CD4-positive, alpha-beta memory T cell (primary cell): ENCODE results near the gene DR1. TPM values are rescaled to one million over a fixed set of nuclear protein-coding genes. Genes with fewer than 3 reads are reported as not detected.
A peak's percentile ranks its signal among the peaks of the same experiment; 100 is the strongest.
"Not testable (repeated sequence)": the region's sequence is repeated elsewhere in the genome, so short reads cannot be mapped to it uniquely, and the experiment has no call there.

Experiments used
- CTCF ChIA-PET: fragments of 350-600 bp; sonication (Branson Sonifier 250); formaldehyde crosslinking; loops from one replicate; lab custom pipeline; 2021; ENCODE audit warnings: inconsistent platforms; ENCODE audit not compliant: partially characterized antibody; lab: Charles Lee
- POLR2A ChIA-PET: fragments of 350-600 bp; sonication (Branson Sonifier 250); formaldehyde crosslinking; loops from one replicate; lab custom pipeline; 2021; ENCODE audit not compliant: partially characterized antibody; lab: Charles Lee
- DNase-seq, 5 donors: peaks; one replicate each; pipeline versions ENCODE4 v3.0.0 to v3.0.0-alpha.2; 2020 to 2022; ENCODE audit warnings: mixed read lengths in 1 of 5
- H3K27ac ChIP-seq: one replicate; pipeline ENCODE4 v1.7.0; 2013; ENCODE audit warnings: low read depth, low read length
- H3K27me3 ChIP-seq: 2 replicates; pipeline ENCODE4 v1.7.0; 2013; ENCODE audit warnings: mild to moderate bottlenecking, low read length, moderate library complexity; ENCODE audit not compliant: insufficient read depth
- H3K36me3 ChIP-seq: 2 replicates; pipeline ENCODE4 v1.7.0; 2013; ENCODE audit warnings: mild to moderate bottlenecking, low read length, moderate library complexity; ENCODE audit not compliant: insufficient read depth
- H3K4me1 ChIP-seq: 2 replicates; pipeline ENCODE4 v1.7.0; 2013; ENCODE audit warnings: mild to moderate bottlenecking, low read length, moderate library complexity; ENCODE audit not compliant: insufficient read depth
- H3K4me3 ChIP-seq, 2 donors: one replicate each; pipeline ENCODE4 v1.7.0; 2013; ENCODE audit warnings: low read length in 2 of 2, mild to moderate bottlenecking in 1 of 2
- H3K9me3 ChIP-seq, 2 donors: one replicate each; pipeline ENCODE4 v1.7.0; 2013; ENCODE audit warnings: low read length in 2 of 2, control low read depth in 1 of 2; ENCODE audit not compliant: control insufficient read depth in 1 of 2
- H3K27ac Mint-ChIP-seq, 7 donors: one replicate each; pipeline ENCODE4 v1.8.0; 2020 to 2021; ENCODE audit warnings: mixed read lengths in 7 of 7, mild to moderate bottlenecking in 6 of 7, inconsistent platforms in 3 of 7, moderate library complexity in 3 of 7
- H3K27me3 Mint-ChIP-seq, 2 donors: one replicate each; pipeline ENCODE4 v1.8.0; 2020 to 2021; ENCODE audit warnings: mixed read lengths in 2 of 2
- H3K36me3 Mint-ChIP-seq, 2 donors: one replicate each; pipeline ENCODE4 v1.8.0; 2020 to 2021; ENCODE audit warnings: mixed read lengths in 2 of 2, inconsistent platforms in 1 of 2, mild to moderate bottlenecking in 1 of 2
- H3K4me1 Mint-ChIP-seq, 4 donors: one replicate each; pipeline ENCODE4 v1.8.0; 2020 to 2021; ENCODE audit warnings: mixed read lengths in 4 of 4, mild to moderate bottlenecking in 1 of 4
- H3K4me3 Mint-ChIP-seq, 8 donors: one replicate each; pipeline ENCODE4 v1.8.0; 2020 to 2021; ENCODE audit warnings: mixed read lengths in 8 of 8, mild to moderate bottlenecking in 7 of 8, moderate library complexity in 6 of 8, inconsistent platforms in 3 of 8
- H3K9me3 Mint-ChIP-seq, 8 donors: one replicate each; pipeline ENCODE4 v1.8.0; 2020 to 2021; ENCODE audit warnings: mixed read lengths in 8 of 8, mild to moderate bottlenecking in 5 of 8, inconsistent platforms in 3 of 8, moderate library complexity in 1 of 8
- intact Hi-C: fragments of 100-400 bp; cut with micrococcal nuclease; formaldehyde crosslinking; loops from one replicate; pipeline ENCODE4 v1.15.1; 2023
- polyA plus RNA-seq, 2 donors: library from polyadenylated mRNA; unstranded; fragments of 300-500 nt; fragmentation: Illumina TruSeq; gene quantifications; one replicate each; pipeline ENCODE4 v1.2.3, GENCODE V29; 2021
- total RNA-seq, 2 experiments: library from RNA; stranded (reverse); gene quantifications; one replicate each; pipeline ENCODE4 v1.2.3, GENCODE V29; 2021

The DR1 gene
- total and polyA plus RNA-seq, 4 experiments from 2014 or later = 64.0 to 71.9 (median 71.8) TPM

DNA sequence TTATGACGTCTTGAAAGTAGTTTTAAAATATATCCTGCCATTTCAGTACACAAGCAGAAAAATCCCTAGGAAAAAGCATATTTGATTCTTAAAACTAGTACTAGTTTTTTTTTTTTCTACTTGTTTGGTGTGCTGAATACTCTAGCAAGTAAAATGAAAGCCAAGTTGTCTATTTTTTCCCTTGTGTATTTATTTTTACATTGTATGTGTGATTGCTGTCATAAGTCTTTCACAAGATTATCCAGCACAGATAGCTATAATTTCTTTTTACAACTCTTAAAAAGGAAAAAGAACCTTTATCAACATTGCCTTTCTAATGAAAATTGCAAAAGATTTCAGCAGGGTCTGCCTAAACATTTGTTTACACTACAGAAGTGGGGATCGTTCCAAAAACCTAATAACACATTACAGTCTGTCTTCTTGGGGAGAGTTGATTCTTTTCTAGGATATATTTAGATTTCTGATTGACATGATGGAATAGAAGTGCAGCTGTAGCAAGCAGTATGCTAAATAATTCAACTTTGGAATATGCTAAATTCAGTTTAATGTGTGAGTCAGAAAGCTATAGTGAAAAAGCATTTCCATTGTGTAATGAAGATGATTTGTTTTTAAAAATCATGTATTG, 2.5 kb downstream of the DR1 start:
- Histone ChIP-seq H3K4me3 (peak overlapping the region; percentile 61 to 80), H3K27ac (peak overlapping the region; percentile 91), H3K27me3 (no peaks in the 10 kb centered on the region), H3K36me3 (no peaks in the 10 kb centered on the region), H3K4me1 (peaks cover 65% of the 10 kb centered on the region), H3K9me3 (no peaks in the 10 kb centered on the region)
- H3K27ac Mint-ChIP-seq = peak overlapping the region; percentile 24 to 96 (median 57)
- H3K4me3 Mint-ChIP-seq = peak overlapping the region; percentile 96 to 99 (median 98)
- intact Hi-C loops = loop anchor here (5.0 kb wide), 3 partner anchors 104 to 1614 kb away; partner anchors contain the start of gene DIPK1A
- peaks cover 0 to 2% (median 0%) of the 10 kb centered on the region in 8 donors for H3K9me3 Mint-ChIP-seq
- H3K27me3 Mint-ChIP-seq = no peaks in the 10 kb centered on the region
- POLR2A ChIA-PET = no interaction called here
- H3K4me1 Mint-ChIP-seq = peaks cover 30 to 73% (median 38%) of the 10 kb centered on the region in 4 donors
- DNase-seq = no peak
- CTCF ChIA-PET = interaction anchor here (2.2 kb wide), 1 partner anchor 44 kb away, joined by 8 read pairs; no protein-coding TSS in a partner anchor
- peaks cover 3 to 44% of the 10 kb centered on the region in 2 donors for H3K36me3 Mint-ChIP-seq

DNA sequence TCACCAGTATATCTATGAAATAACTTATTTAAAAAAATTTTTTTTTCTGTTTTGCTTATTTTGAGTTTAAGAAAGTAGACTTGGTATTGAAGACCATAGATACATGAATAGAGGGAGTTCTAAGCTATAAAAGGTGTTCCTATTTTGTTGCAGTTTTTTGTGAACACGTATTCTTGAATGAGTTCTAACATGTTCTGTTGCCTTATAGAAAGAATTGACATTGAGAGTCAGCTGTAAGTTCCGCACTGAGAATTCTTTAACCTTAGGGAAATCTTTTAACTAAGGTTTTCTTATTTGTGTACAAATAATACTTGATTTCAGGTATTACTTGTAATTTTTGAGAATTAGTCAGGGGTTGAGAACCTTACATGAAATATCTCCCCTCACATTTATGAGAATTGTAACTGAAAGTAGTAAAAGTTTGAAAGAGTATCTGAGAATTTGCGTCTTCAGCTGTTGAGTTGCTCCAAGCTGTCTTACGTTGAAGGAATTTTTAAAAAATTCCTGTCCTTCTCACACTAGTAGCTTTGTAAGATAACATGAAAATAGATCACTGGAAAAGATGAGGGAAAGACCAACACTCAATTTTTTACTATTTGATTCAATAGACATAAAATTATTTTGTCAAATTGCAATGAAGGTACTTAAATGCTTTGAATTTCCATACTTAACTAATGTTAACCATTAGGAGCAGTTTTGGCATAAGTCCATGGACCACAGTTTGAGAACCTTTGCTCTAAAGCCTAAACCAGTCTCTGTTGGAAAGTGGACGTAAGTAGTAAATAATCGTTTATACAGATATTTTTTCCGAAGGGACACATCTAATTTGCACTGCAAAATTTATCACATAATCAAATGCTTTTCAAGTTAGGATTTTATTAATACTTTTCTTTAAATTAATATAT, 3.8 kb downstream of the DR1 start:
- H3K4me3 Mint-ChIP-seq = peak overlapping the region; percentile 96 to 99 (median 98)
- peak overlapping the region in 1 of 2 donors; percentile 12 for H3K4me3 ChIP-seq
- H3K4me1 Mint-ChIP-seq = peaks cover 30 to 81% (median 41%) of the 10 kb centered on the region in 4 donors
- H3K27ac ChIP-seq = no peak overlapping the region
- H3K36me3 Mint-ChIP-seq = peaks cover 3 to 51% of the 10 kb centered on the region in 2 donors
- POLR2A ChIA-PET = no interaction called here
- no peak for DNase-seq
- peaks cover 69% of the 10 kb centered on the region for H3K4me1 ChIP-seq
- no peaks in the 10 kb centered on the region for H3K27me3 ChIP-seq
- no peaks in the 10 kb centered on the region for H3K27me3 Mint-ChIP-seq
- intact Hi-C loops = loop anchor here (5.0 kb wide), 3 partner anchors 103 to 1613 kb away; partner anchors contain the start of gene DIPK1A
- CTCF ChIA-PET = interaction anchor here (0.9 to 2.2 kb wide), 2 partner anchors 45 to 269 kb away, joined by 3 to 8 read pairs; no protein-coding TSS in a partner anchor
- peak overlapping the region in 5 of 7 donors; percentile 38 to 95 (median 49) for H3K27ac Mint-ChIP-seq
- H3K36me3 ChIP-seq = peaks cover 8% of the 10 kb centered on the region
- peaks cover 0 to 2% (median 0%) of the 10 kb centered on the region in 8 donors for H3K9me3 Mint-ChIP-seq
- no peaks in the 10 kb centered on the region for H3K9me3 ChIP-seq

DNA sequence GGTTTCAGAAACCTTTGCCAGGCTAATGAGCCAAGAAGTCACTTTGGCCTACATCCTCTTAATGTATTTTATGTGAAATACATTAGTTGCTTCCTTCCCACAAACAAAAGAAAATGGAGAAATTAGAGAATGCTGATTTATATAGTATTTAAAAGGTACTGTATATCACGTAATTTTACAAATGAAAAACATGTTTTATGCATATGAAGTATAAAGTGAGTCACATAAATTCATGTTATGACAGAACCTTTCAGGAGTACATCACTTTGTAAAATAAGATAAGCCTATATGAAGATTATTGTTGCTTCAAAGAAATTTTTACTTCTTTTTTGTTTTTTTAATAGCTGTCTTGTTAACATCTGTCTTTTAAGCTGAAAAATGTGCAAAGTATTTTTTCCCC, 4.6 kb downstream of the DR1 start:
- Mint-ChIP-seq H3K9me3 (peaks cover 0 to 2% (median 0%) of the 10 kb centered on the region in 8 donors), H3K4me3 (peak overlapping the region; percentile 52 to 75 (median 68)), H3K4me1 (peaks cover 30 to 80% (median 41%) of the 10 kb centered on the region in 4 donors), H3K36me3 (peaks cover 10 to 54% of the 10 kb centered on the region in 2 donors), H3K27ac (peak overlapping the region in 3 of 7 donors; percentile 31 to 60 (median 47)), H3K27me3 (no peaks in the 10 kb centered on the region)
- Histone ChIP-seq H3K36me3 (peaks cover 12% of the 10 kb centered on the region), H3K27me3 (no peaks in the 10 kb centered on the region), H3K4me1 (peaks cover 70% of the 10 kb centered on the region), H3K4me3 (no peak overlapping the region), H3K9me3 (no peaks in the 10 kb centered on the region), H3K27ac (no peak overlapping the region)
- CTCF ChIA-PET = interaction anchor here (2.5 kb wide), 1 partner anchor 46 kb away, joined by 11 read pairs; no protein-coding TSS in a partner anchor
- intact Hi-C loops = no loop called here
- DNase-seq = no peak
- POLR2A ChIA-PET = no interaction called here

DNA sequence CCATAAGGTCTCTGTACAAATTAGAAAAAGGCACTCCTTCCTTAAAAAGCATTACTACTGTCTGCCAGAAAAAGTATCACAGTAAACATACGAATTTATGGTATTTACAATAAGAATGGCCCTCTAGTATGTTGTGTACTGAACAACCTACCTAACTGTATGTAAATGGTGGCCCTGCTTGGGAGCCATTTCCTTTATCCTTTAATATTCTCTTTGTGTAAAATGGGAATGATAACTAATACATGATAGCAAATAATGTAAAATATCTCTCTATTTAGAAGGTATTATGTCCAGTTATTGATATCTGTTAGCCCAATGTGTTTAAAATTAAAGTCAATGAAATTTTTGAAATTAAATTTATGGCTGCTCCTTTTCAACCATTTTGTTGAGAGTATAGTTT, 5.2 kb downstream of the DR1 start:
- no peak for DNase-seq
- Mint-ChIP-seq H3K4me1 (peaks cover 31 to 79% (median 44%) of the 10 kb centered on the region in 4 donors), H3K9me3 (peaks cover 0 to 2% (median 0%) of the 10 kb centered on the region in 8 donors), H3K4me3 (peak overlapping the region in 4 of 8 donors; percentile 34 to 75 (median 55)), H3K36me3 (peaks cover 15 to 55% of the 10 kb centered on the region in 2 donors), H3K27ac (peak overlapping the region in 2 of 7 donors; percentile 32 to 47), H3K27me3 (no peaks in the 10 kb centered on the region)
- H3K27ac ChIP-seq = no peak overlapping the region
- no peak overlapping the region for H3K4me3 ChIP-seq
- CTCF ChIA-PET = interaction anchor here (2.5 kb wide), 1 partner anchor 47 kb away, joined by 11 read pairs; no protein-coding TSS in a partner anchor
- H3K4me1 ChIP-seq = peaks cover 75% of the 10 kb centered on the region
- H3K27me3 ChIP-seq = no peaks in the 10 kb centered on the region
- H3K36me3 ChIP-seq = peaks cover 12% of the 10 kb centered on the region
- intact Hi-C loops = no loop called here
- no peaks in the 10 kb centered on the region for H3K9me3 ChIP-seq
- POLR2A ChIA-PET = no interaction called here

DNA sequence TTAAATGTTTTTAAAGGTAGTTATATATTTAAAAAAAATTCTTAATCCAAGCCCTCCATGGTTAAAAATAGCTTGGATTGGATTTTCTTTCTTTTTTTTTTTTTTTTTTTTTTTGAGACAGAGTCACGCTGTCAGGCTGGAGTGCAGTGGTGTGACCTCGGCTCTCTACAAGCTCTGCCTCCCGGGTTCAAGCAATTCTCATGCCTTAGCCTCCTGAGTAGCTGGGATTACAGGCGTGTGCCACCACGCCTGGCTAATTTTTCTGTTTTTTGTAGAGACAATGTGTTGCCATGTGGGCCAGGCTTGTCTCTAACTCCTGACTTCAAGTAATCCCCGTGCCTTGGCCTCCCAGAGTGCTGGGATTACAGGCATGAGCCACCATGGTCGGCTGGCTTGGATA, 5.6 kb downstream of the DR1 start:
- peaks cover 75% of the 10 kb centered on the region for H3K4me1 ChIP-seq
- CTCF ChIA-PET = interaction anchor here (1.2 to 2.5 kb wide), 2 partner anchors 47 to 493 kb away, joined by 3 to 11 read pairs; no protein-coding TSS in a partner anchor
- H3K36me3 ChIP-seq = peaks cover 17% of the 10 kb centered on the region
- H3K27me3 ChIP-seq, H3K9me3 Mint-ChIP-seq, H3K27ac Mint-ChIP-seq, H3K4me3 ChIP-seq, POLR2A ChIA-PET, H3K9me3 ChIP-seq, H3K27me3 Mint-ChIP-seq, intact Hi-C loops, DNase-seq, H3K27ac ChIP-seq: not testable (repeated sequence)
- Mint-ChIP-seq H3K4me1 (peaks cover 31 to 76% (median 45%) of the 10 kb centered on the region in 4 donors), H3K4me3 (peak overlapping the region in 5 of 8 donors; percentile 13 to 53 (median 49)), H3K36me3 (peaks cover 18 to 56% of the 10 kb centered on the region in 2 donors)

DNA sequence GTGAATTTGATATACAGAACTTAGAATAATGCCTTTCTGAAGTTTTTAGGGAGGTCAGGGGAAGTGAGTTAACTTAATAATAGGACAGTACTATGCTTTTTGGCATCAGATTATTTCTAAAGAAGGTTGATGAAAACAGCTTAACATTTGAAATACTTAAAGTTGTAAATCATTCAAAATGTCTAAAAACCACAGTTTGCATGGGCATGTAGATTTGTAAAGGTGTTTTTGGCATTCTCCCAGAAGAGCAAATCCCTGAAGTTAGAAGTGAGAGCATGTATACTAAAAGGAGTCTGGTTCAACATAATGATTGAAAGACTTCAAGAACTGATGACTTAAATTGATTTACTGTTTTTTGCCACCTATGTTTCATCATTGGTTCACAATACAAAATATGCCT, 6.7 kb downstream of the DR1 start:
- no peaks in the 10 kb centered on the region for H3K27me3 Mint-ChIP-seq
- Histone ChIP-seq H3K27ac (no peak overlapping the region), H3K27me3 (no peaks in the 10 kb centered on the region), H3K36me3 (peaks cover 18% of the 10 kb centered on the region), H3K4me3 (no peak overlapping the region), H3K4me1 (peaks cover 80% of the 10 kb centered on the region), H3K9me3 (no peaks in the 10 kb centered on the region)
- CTCF ChIA-PET = interaction anchor here (1.1 to 2.5 kb wide), 3 partner anchors 48 to 492 kb away, joined by 3 to 11 read pairs (median 4); no protein-coding TSS in a partner anchor
- peaks cover 33 to 73% (median 48%) of the 10 kb centered on the region in 4 donors for H3K4me1 Mint-ChIP-seq
- intact Hi-C loops = no loop called here
- peaks cover 23 to 57% of the 10 kb centered on the region in 2 donors for H3K36me3 Mint-ChIP-seq
- H3K27ac Mint-ChIP-seq = peak overlapping the region in 3 of 7 donors; percentile 0 to 62 (median 41)
- DNase-seq = no peak
- POLR2A ChIA-PET = no interaction called here
- H3K4me3 Mint-ChIP-seq = peak overlapping the region in 7 of 8 donors; percentile 33 to 59 (median 46)
- H3K9me3 Mint-ChIP-seq = no peaks in the 10 kb centered on the region
